Transverse colon (tissue), 4 donors: ENCODE results near the gene OLFM2. TPM values are rescaled to one million over a fixed set of nuclear protein-coding genes. Genes with fewer than 3 reads are reported as not detected.
"Not testable (repeated sequence)": the region's sequence is repeated elsewhere in the genome, so short reads cannot be mapped to it uniquely, and the experiment has no call there.

Experiments used
- DNase-seq: peaks from one replicate; pipeline ENCODE4 v3.0.0-alpha.2; 2019
- H3K27ac ChIP-seq, 4 donors: fragments of 200-600 bp; sonication (generic); 2 replicates each; pipeline ENCODE4 v1.5.1; 2016 to 2018; ENCODE audit warnings: inconsistent platforms in 4 of 4
- H3K27me3 ChIP-seq: fragments of 200-600 bp; sonication (generic); 2 replicates; pipeline ENCODE4 v1.5.1; 2017; ENCODE audit warnings: inconsistent platforms
- H3K36me3 ChIP-seq, 4 donors: fragments of 200-600 bp; sonication (generic); 2 replicates each; pipeline ENCODE4 v1.5.1; 2017 to 2019; ENCODE audit warnings: inconsistent platforms in 4 of 4
- H3K4me1 ChIP-seq, 4 donors: fragments of 200-600 bp; sonication (generic); 2 replicates each; pipeline ENCODE4 v1.5.1; 2017 to 2020; ENCODE audit warnings: inconsistent platforms in 4 of 4
- H3K4me3 ChIP-seq, 4 donors: fragments of 200-600 bp; sonication (generic); 1 replicate in 1 of 4; 2 replicates in 3 of 4; pipeline versions ENCODE4 v1.5.1 to v1.6.1; 2017 to 2019; ENCODE audit warnings: inconsistent platforms in 4 of 4
- H3K9me3 ChIP-seq, 2 donors: fragments of 200-600 bp; sonication (generic); 2 replicates each; pipeline ENCODE4 v1.5.1; 2017 to 2019; ENCODE audit warnings: inconsistent platforms in 2 of 2
- CTCF ChIP-seq, 5 experiments: fragments of 200-600 bp in 3 of 5; fragments of 450-650 bp in 2 of 5; sonication (generic) in 3 of 5; IDR thresholded peaks; 1 replicate in 2 of 5; 2 replicates in 3 of 5; pipeline ENCODE4 v1.5.1; 2016 to 2017; ENCODE audit warnings: antibody characterized with exemption in 5 of 5, inconsistent platforms in 3 of 5, mild to moderate bottlenecking in 2 of 5, moderate library complexity in 1 of 5
- EP300 ChIP-seq: sonication (generic); formaldehyde crosslinking; IDR thresholded peaks from one replicate; pipeline ENCODE4 v1.6.1; 2017; ENCODE audit warnings: antibody characterized with exemption, low read depth
- POLR2A ChIP-seq: fragments of 450-650 bp; IDR thresholded peaks from one replicate; pipeline ENCODE4 v1.6.1; 2016; ENCODE audit warnings: antibody characterized with exemption, mild to moderate bottlenecking, moderate library complexity
- POLR2AphosphoS5 ChIP-seq, 3 donors: sonication (generic); formaldehyde crosslinking; IDR thresholded peaks; one replicate each; pipeline ENCODE4 v1.6.1; 2016; ENCODE audit warnings: antibody characterized with exemption in 3 of 3
- WGBS, 2 donors: methylation state at CpG; one replicate each; pipeline ENCODE4 v1.1.5; 2018; ENCODE audit warnings: low coverage in 1 of 2; 5-methylcytosine and 5-hydroxymethylcytosine counted together
- in situ Hi-C, 4 donors: fragments of 200-750 bp; cut with MboI; loops; one replicate each; pipeline versions ENCODE4 v1.15.0 to v1.15.1; 2017; ENCODE audit warnings: low sequenced_read_pairs in 3 of 4, low pct_ligation_motif_present in 1 of 4, low pct_unique_long_range_greater_than_20kb in 1 of 4
- intact Hi-C: fragments of 100-400 bp; cut with DNase I; formaldehyde crosslinking; loops from one replicate; pipeline ENCODE4 v1.15.1; 2023; ENCODE audit warnings: low total_unique reads
- total RNA-seq, 4 donors: library from RNA; depleted of rRNA; stranded (reverse); fragments of >200 nt; gene quantifications; one replicate each; pipeline ENCODE4 v1.1.0, GENCODE V29; 2016

Gene OLFM2
- total RNA-seq, 4 donors from 2014 or later: 2.0 to 2.7 TPM; not detected in 2

GRCh38 chr19:9827289-9828238, 108.8 kb downstream of the OLFM2 start, which contains the start of gene UBL5:
TSS of gene UBL5 (plus strand) at chr19:9827918. CDS start at chr19:9828338, 420 bp downstream.
- H3K4me1 ChIP-seq: peaks cover 8 to 23% (median 21%) of the 10 kb centered on the region in 4 donors
- in situ Hi-C loops: no loop called here
- DNase-seq: peak; percentile 94
- peaks cover 0 to 7% (median 3%) of the 10 kb centered on the region in 4 donors for H3K36me3 ChIP-seq
- H3K27me3 ChIP-seq: no peaks in the 10 kb centered on the region
- no peak for TF ChIP-seq CTCF (IDR thresholded peaks at IDR 0.05)
- TF ChIP-seq POLR2AphosphoS5 (IDR thresholded peaks at IDR 0.05): peak; percentile 87 to 96 (median 93)
- TF ChIP-seq EP300: no peak
- peak; percentile 90 for TF ChIP-seq POLR2A
- intact Hi-C loops: no loop called here
- WGBS, 2 donors: 1% methylated on average over 58 of the region's 62 CpGs; no CpG with 5 or more reads in 1 of the 2 donors
- peak within 1 kb of the TSS; percentile 58 to 95 (median 92) for H3K4me3 ChIP-seq
- no peaks in the 10 kb centered on the region for H3K9me3 ChIP-seq
- H3K27ac ChIP-seq: peak within 1 kb of the TSS; percentile 89 to 93 (median 90)

GRCh38 chr19:9823816-9824215, 112.5 kb downstream of the OLFM2 start:
- intact Hi-C loops: no loop called here
- DNase-seq: no peak
- H3K9me3 ChIP-seq: no peaks in the 10 kb centered on the region
- no peaks in the 10 kb centered on the region for H3K36me3 ChIP-seq
- no peaks in the 10 kb centered on the region for H3K27me3 ChIP-seq
- no peak overlapping the region for H3K27ac ChIP-seq
- in situ Hi-C loops: no loop called here
- peaks cover 12 to 26% (median 25%) of the 10 kb centered on the region in 4 donors for H3K4me1 ChIP-seq
- WGBS, 2 donors: 83 to 86% methylated on average over 4 to 5 of the region's 5 CpGs
- H3K4me3 ChIP-seq: no peak overlapping the region
- TF ChIP-seq POLR2A: no peak
- no peak for TF ChIP-seq POLR2AphosphoS5 (IDR thresholded peaks at IDR 0.05)
- TF ChIP-seq EP300: no peak
- no peak for TF ChIP-seq CTCF (IDR thresholded peaks at IDR 0.05)

- peak overlapping the region; percentile 97 to 99 (median 98) for H3K27ac ChIP-seq
- DNase-seq, H3K4me3 ChIP-seq, H3K27me3 ChIP-seq, H3K36me3 ChIP-seq, intact Hi-C loops, in situ Hi-C loops, H3K9me3 ChIP-seq: not testable (repeated sequence)
- WGBS, 2 donors: 90% methylated on average over 8 of the region's 8 CpGs; no CpG with 5 or more reads in 1 of the 2 donors
- H3K4me1 ChIP-seq: peaks cover 10 to 33% (median 25%) of the 10 kb centered on the region in 4 donors
These were observed 116.3 kb downstream of the OLFM2 start for GRCh38 chr19:9820034-9820433.

- intact Hi-C loops: no loop called here
- no peak for DNase-seq
These were observed 116.8 kb downstream of the OLFM2 start for GRCh38 chr19:9819596-9819909.

More at GRCh38 chr19:9819596-9819909, 116.8 kb downstream of the OLFM2 start:
- H3K9me3 ChIP-seq: no peaks in the 10 kb centered on the region
- H3K4me3 ChIP-seq: peak overlapping the region in 3 of 4 donors; percentile 6 to 47 (median 20)
- in situ Hi-C loops: no loop called here
- peaks cover 0 to 4% (median 0%) of the 10 kb centered on the region in 4 donors for H3K36me3 ChIP-seq
- WGBS, 2 donors: 0 to 1% methylated on average over 5 to 21 of the region's 21 CpGs
- no peaks in the 10 kb centered on the region for H3K27me3 ChIP-seq
- H3K27ac ChIP-seq: peak overlapping the region; percentile 97 to 99 (median 98)
- peaks cover 10 to 33% (median 25%) of the 10 kb centered on the region in 4 donors for H3K4me1 ChIP-seq
- TF ChIP-seq POLR2AphosphoS5 (IDR thresholded peaks at IDR 0.05) (peak in 1 of 3 donors; percentile 59), POLR2A (no peak)
